Activated naive CD4-positive, alpha-beta T cell treated with anti-CD3 and anti-CD28 coated beads, Interleukin-2, amount 50 U/mL, for 16 hours (primary cell): Measurements from ENCODE around the gene F2RL1.
A peak's percentile ranks its signal among the peaks of the same experiment; 100 is the strongest.
"Not testable (repeated sequence)": the region's sequence is repeated elsewhere in the genome, so short reads cannot be mapped to it uniquely, and the experiment has no call there.

Experiments used
- DNase-seq: peaks from one replicate; pipeline ENCODE4 v3.0.0-alpha.2; 2020

The F2RL1 gene

GRCh38 chr5:76851728-76852369, 33.0 kb downstream of the F2RL1 start:
- no peak for DNase-seq

- DNase-seq: no peak
Measured at GRCh38 chr5:76852772-76853171, 33.9 kb downstream of the F2RL1 start.

GRCh38 chr5:76853741-76854140, 34.9 kb downstream of the F2RL1 start:
- DNase-seq: not testable (repeated sequence)

DNA sequence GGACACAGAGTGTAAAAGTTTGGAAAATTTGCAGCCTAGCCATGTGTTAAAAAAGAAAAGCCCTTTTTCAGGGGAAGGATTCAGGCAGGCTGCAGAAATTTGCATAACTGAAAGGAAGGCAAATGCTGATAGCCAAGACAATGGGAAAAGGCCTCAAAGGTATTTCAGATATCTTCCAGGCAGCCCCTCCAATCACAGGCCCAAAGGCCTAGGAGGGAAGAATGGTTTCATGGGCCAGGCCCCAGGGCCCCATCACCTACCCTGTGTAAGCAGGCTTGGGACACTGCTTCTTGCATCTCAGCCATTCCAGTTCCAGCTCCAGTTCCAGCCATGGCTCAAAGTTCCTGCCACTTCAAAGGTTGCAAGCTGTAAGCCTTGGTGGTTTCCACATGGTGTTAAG, 35.8 kb downstream of the F2RL1 start:
- no peak for DNase-seq

DNA sequence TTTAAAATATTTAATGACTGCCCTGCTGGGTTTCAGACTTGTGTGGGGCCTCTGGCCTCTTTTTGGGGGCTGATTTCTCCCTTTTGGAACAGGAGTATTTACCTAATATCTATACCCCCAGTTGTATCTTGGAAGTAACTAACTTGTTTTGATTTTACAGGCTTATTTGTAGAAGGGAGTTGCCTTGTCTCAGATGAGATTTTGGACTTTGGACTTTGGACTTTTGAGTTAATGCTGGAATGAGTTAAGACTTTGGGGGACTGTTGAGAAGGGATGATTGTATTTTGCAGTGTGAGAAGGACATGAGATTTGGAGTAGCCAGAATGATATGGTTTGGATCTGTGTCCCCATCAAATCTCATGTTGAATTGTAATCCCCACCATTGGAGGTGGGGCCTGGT, 36.7 kb downstream of the F2RL1 start:
- DNase-seq: not testable (repeated sequence)

- DNase-seq: no peak
Measured at GRCh38 chr5:76855961-76856360, 37.1 kb downstream of the F2RL1 start.

DNA sequence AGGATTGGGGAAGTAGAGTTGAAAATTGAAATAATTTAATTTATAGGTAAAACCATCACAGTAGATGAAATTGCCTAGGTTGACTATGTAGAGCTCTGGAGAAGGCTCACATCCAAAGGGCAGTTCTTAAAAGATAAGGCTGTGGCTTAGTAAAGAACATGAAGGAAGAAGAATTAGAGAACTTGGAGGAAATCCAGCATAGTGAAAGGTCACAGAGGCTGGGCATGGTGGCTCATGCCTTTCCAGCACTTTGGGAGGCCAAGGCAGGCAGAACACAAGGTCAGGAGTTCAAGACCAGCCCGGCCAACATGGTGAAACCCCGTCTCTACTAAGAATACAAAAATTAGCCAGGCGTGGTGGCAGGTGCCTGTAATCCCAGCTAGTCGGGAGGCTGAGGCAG, 38.0 kb downstream of the F2RL1 start:
- not testable (repeated sequence) for DNase-seq

DNA sequence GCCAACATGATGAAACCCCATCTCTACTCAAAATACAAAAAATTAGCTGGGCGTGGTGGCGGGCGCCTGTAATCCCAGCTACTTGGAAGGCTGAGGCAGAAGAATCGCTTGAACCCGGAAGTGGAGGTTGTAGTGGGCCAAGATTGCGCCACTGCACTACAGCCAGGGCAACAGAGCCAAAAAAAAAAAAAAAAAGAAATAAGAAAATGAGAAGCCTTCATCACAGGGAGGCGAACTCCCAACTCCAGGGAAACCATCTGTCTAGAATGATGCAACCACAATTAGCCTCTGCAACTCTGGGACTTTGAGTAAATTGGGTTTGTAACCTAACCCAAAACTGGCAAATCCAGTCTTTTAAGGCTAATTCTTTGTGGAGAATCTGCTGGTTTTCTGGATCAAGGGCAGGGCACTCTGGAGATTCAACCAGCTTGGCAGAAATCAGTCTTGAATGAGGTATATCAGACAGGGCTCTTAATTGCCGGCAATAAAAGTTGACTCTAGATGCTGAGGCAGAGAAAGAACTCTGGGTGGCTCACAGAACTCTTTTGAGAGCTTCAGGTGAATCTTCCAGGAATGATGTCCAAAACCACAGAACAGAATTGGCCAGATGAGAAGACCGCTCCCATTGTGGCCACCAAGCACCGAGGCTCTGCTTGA, 40.9 kb downstream of the F2RL1 start:
- no peak for DNase-seq

DNA sequence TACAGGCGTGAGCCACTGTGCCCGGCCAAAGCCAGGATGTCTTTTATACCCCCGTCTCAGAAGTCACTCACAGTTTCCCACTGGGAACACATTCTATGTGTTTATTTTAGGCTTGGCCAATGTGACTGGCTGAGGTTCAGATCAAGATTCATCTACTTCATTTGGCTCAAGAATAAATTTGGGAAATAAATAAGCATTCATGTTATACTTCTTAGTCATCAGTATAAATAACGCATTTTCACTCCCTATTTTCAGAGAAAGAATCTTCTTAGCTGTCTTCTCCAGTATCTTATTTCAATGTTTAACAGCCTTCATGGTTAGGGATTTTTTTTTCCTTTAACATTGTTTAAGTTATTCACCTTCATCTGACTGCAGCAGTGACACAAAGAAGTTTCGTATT, 42.8 kb downstream of the F2RL1 start:
- no peak for DNase-seq

DNA sequence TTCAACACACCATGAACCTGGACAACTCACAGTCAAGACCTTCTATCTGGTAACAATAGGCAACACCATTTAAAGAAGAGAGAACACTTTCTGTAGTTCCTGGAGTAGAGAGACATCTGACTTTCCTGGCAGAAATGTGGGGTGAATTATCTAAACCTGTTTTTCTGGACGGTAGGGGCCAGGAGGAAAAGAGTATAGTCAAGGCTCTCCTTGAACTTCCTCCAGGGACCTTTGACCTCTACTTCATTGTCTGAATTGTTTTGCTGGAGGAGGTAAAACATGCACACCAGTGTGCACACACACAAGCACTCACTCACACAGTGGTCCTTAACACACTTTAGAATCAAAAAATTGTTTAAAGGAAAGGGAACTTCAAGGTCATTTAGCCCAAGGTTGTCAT, 44.2 kb downstream of the F2RL1 start:
- DNase-seq: no peak

GRCh38 chr5:76866503-76866902, 47.7 kb downstream of the F2RL1 start:
- DNase-seq: no peak

GRCh38 chr5:76867038-76867437, 48.2 kb downstream of the F2RL1 start:
- DNase-seq: no peak

DNA sequence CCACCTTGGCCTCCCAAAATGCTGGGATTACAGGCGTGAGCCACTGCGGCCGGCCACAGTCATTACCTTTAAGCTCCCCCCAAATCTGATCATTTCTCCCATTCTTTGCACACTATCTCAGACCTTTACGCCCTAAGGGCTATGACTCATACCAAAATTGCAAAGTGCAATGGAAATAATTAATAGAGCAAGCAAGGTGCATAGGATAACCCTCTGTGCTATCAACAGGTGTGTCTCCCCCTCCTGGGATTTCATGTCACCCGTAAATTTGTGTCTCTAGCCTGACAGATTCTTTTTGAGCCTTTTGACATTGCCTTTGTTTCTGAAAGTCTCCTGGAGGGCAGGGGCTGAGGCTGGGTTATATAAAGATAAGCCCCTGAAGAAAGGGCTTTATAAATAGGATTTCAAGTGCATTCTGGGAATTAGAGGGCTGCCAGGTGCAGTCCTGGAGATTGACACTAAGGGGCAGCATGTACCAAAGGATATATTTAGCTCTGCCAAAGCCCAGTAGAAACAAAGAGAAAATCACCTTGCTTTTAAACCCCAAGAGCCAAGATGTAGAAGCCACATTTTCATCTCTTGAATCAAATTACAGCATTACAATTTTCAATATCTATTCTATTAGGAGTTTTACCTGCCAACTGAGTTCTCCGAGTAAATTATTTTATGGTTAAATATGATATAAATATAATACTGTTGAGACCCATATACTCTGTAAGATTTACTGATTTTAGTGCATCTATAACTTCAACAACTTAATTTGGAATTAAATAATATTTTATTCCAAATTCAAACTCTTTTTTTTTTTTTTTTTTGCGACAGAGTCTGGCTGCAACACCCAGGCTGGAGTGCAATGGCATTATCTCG, 49.2 kb downstream of the F2RL1 start:
- DNase-seq: peak; percentile 62

DNA sequence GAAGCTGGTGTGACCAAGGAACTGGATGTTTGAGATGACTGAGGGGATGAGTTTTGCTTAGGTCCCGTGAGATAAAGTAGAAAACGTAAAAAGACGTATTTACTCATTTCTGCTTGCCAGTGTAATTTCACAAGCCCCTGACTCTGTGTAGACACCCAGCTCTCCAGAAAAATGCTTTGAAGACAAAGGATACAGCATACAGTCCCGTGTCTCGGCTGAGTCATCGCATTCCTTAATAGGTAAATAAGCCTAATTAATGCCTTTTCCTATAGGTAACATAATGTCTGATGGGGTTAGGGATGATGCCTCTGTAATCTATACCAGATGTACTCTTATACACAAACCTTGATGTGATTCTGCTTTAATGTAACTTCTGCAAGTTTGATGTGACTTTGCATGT, 51.2 kb downstream of the F2RL1 start:
- no peak for DNase-seq

DNA sequence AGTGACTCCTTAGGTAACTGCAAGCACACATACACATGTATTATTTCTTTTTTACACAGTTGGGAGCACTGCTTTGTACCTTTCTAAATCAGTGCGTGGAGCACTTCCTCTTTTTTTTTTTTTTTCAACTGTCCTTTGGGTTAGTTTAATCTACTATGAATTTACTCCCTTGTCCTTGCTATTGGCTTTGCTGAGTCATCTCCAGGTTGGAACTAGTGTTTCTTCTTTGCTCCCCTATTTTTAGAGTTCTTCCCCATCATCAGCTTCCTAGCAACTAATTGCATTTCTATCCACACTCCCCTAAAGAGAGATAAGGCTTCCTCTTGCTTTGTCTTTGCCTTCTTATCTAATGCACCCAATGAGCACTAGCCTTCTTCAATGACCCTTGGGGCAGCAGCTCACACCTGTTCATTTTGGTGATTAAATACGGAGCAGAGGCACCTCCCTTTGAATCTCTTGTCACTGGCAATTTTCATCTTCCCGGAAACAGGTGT, 55.3 kb downstream of the F2RL1 start:
- DNase-seq: no peak
